Measurements from ENCODE around the gene CD163.
A peak's percentile ranks its signal among the peaks of the same experiment; 100 is the strongest.
"Not testable (repeated sequence)": the region's sequence is repeated elsewhere in the genome, so short reads cannot be mapped to it uniquely, and the experiment has no call there.

CD163 gene

GRCh38 chr12:7503686-7504415 is at the start of gene CD163:
Gene CD163, minus strand, starts transcription at chr12:7503777. Its CDS starts 87 bp downstream, at chr12:7503690.
- no peak for DNase-seq (ENCODE audit: low spot score)

GRCh38 chr12:7542813-7543212 is 39.2 kb upstream of the CD163 start:
- no peak for DNase-seq (ENCODE audit: low spot score)

- no peak for DNase-seq (ENCODE audit: low spot score)
Observed at GRCh38 chr12:7542046-7542445, 38.5 kb upstream of the CD163 start.

GRCh38 chr12:7514416-7514815 is 10.8 kb upstream of the CD163 start:
- DNase-seq (ENCODE audit: low spot score): no peak

- DNase-seq (ENCODE audit: low spot score): no peak
Observed at GRCh38 chr12:7512553-7512952, 9.0 kb upstream of the CD163 start.

- not testable (repeated sequence) for DNase-seq (ENCODE audit: low spot score)
Observed at GRCh38 chr12:7509793-7510470, 6.4 kb upstream of the CD163 start.

- DNase-seq (ENCODE audit: low spot score): no peak
Observed at GRCh38 chr12:7502612-7503011, 965 bp downstream of the CD163 start.

- DNase-seq (ENCODE audit: low spot score): no peak
Observed at GRCh38 chr12:7501031-7501588, 2.5 kb downstream of the CD163 start.

GRCh38 chr12:7499636-7500035 is 3.9 kb downstream of the CD163 start:
- no peak for DNase-seq (ENCODE audit: low spot score)

GRCh38 chr12:7498809-7499208 is 4.8 kb downstream of the CD163 start:
- no peak for DNase-seq (ENCODE audit: low spot score)

- no peak for DNase-seq (ENCODE audit: low spot score)
Observed at GRCh38 chr12:7497661-7498060, 5.9 kb downstream of the CD163 start.

- DNase-seq (ENCODE audit: low spot score): no peak
Observed at GRCh38 chr12:7496451-7496850, 7.1 kb downstream of the CD163 start.

- DNase-seq (ENCODE audit: low spot score): no peak
Observed at GRCh38 chr12:7495136-7495535, 8.4 kb downstream of the CD163 start.

- DNase-seq (ENCODE audit: low spot score): no peak
Observed at GRCh38 chr12:7493006-7493405, 10.6 kb downstream of the CD163 start.

- DNase-seq (ENCODE audit: low spot score): no peak
Observed at GRCh38 chr12:7486512-7486911, 17.1 kb downstream of the CD163 start.

- no peak for DNase-seq (ENCODE audit: low spot score)
Observed at GRCh38 chr12:7485095-7485494, 18.5 kb downstream of the CD163 start.

GRCh38 chr12:7483343-7483742 is 20.2 kb downstream of the CD163 start:
- no peak for DNase-seq (ENCODE audit: low spot score)

- DNase-seq (ENCODE audit: low spot score): no peak
Observed at GRCh38 chr12:7479771-7480170, 23.8 kb downstream of the CD163 start.

GRCh38 chr12:7472060-7472459 is 31.5 kb downstream of the CD163 start:
- no peak for DNase-seq (ENCODE audit: low spot score)

- peak; percentile 42 for DNase-seq (ENCODE audit: low spot score)
Observed at GRCh38 chr12:7460375-7461259, 43.0 kb downstream of the CD163 start.

GRCh38 chr12:7459973-7460372 is 43.6 kb downstream of the CD163 start:
- no peak for DNase-seq (ENCODE audit: low spot score)

- DNase-seq (ENCODE audit: low spot score): no peak
Observed at GRCh38 chr12:7451756-7452155, 51.8 kb downstream of the CD163 start.
